GM13977 (cell line): ENCODE measurements around the gene CDK6.

Experiments
- DNase-seq: peaks from one replicate; pipeline ENCODE4 v3.0.0; 2012; ENCODE audit warnings: low spot score
- CTCF ChIP-seq: IDR thresholded peaks from 2 replicates; pipeline ENCODE4 v1.5.1; 2012; ENCODE audit warnings: mild to moderate bottlenecking, control low read depth; ENCODE audit not compliant: insufficient read depth; ENCODE audit errors: extremely low read depth, missing control alignments
- in situ Hi-C: fragments of 300-500 bp; cut with MboI; formaldehyde crosslinking; loops from one replicate; pipeline ENCODE4 v1.12.0; 2022; ENCODE audit warnings: low sequenced_read_pairs, low pct_unique_long_range_greater_than_20kb, mixed read lengths, inconsistent platforms; ENCODE audit not compliant: unreplicated experiment

Gene CDK6

GRCh38 chr7:92834507-92835260 lies 1.7 kb downstream of the CDK6 start:
- TF ChIP-seq CTCF: no peak
- DNase-seq: peak; percentile 39
- in situ Hi-C loops: loop anchor here (5.0 to 25.0 kb wide), 3 partner anchors 142 to 228 kb away; no protein-coding TSS in a partner anchor

GRCh38 chr7:92833766-92834506 lies 2.4 kb downstream of the CDK6 start:
- DNase-seq: peak; percentile 75
- TF ChIP-seq CTCF: peak; percentile 53
- in situ Hi-C loops: loop anchor here (5.0 to 25.0 kb wide), 3 partner anchors 142 to 228 kb away; no protein-coding TSS in a partner anchor

- in situ Hi-C loops: loop anchor here (5.0 to 25.0 kb wide), 3 partner anchors 141 to 229 kb away; no protein-coding TSS in a partner anchor
Measured at GRCh38 chr7:92833024-92833765, 3.2 kb downstream of the CDK6 start.

GRCh38 chr7:92832534-92833023 lies 3.8 kb downstream of the CDK6 start:
- no peak for TF ChIP-seq CTCF
- no peak for DNase-seq
- in situ Hi-C loops: loop anchor here (5.0 to 25.0 kb wide), 3 partner anchors 140 to 230 kb away; no protein-coding TSS in a partner anchor

More at GRCh38 chr7:92833024-92833765, 3.2 kb downstream of the CDK6 start:
- peak; percentile 79 for DNase-seq
- TF ChIP-seq CTCF: peak; percentile 96

- no peak for TF ChIP-seq CTCF
- in situ Hi-C loops: loop anchor here (5.0 to 25.0 kb wide), 3 partner anchors 140 to 230 kb away; no protein-coding TSS in a partner anchor
- no peak for DNase-seq
Measured at GRCh38 chr7:92831716-92832533, 4.4 kb downstream of the CDK6 start.
